GM19023 (cell line): ENCODE measurements around the gene TBCE.

Experiments used
- ATAC-seq: cut with Tn5 transposase; IDR thresholded peaks from one replicate; pipeline ENCODE4 v1.9.1; 2021; ENCODE audit warnings: mild to moderate bottlenecking, moderate library complexity; ENCODE audit not compliant: unreplicated experiment

Gene TBCE

GRCh38 chr1:235367000-235367908 lies at the start of gene TBCE:
Gene TBCE, plus strand, starts transcription at chr1:235367427. Its CDS starts 12,623 bp downstream, at chr1:235380050.
- ATAC-seq = peak; percentile 100

GRCh38 chr1:235319255-235319654 lies 48.0 kb upstream of the TBCE start:
- no peak for ATAC-seq

- ATAC-seq = no peak
These were observed 46.6 kb upstream of the TBCE start for GRCh38 chr1:235320521-235321179.

- no peak for ATAC-seq
These were observed 42.9 kb upstream of the TBCE start for GRCh38 chr1:235324296-235324695.

- ATAC-seq = no peak
These were observed 42.1 kb upstream of the TBCE start for GRCh38 chr1:235325139-235325538.

- no peak for ATAC-seq
These were observed 41.4 kb upstream of the TBCE start for GRCh38 chr1:235325854-235326253.

GRCh38 chr1:235326719-235327558 lies 40.3 kb upstream of the TBCE start:
- ATAC-seq = peak; percentile 20

DNA sequence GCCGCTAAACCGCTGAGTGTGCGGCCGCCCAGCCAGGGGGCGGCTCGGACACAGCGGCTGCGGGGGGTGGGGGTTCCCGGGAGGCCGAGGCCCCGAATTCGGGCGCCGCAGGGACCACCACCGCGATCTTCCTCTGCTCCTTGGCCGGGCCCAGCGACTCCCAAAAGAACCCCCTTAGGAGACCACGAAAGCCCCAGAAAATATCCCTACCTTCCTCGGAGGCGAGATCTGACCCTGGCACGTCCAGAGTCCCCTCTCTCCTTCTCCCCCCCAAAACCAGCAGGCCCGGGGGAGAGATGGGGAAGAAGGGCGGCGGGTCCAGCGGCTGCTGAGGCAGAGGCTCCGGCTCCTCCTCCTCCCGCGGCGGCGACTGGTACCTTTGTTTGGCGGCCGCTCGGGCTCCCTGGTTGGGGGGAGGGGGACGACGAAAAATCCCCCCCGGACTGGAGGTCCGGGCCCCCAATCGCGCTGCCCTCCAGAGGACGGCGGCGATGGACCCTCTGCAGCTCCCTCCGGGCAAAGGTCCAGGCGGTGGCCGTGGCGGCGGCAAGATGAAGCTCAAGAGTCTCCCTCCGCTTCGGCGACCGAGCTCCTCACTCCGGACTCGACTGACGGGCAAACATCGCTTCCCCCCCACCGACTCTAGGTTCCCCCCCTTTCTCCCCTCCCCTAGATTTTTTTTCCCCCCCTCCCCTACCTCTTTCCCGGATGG lies 39.5 kb upstream of the TBCE start, which contains the start of gene ARID4B:
Gene ARID4B (minus strand): TSS at position 621 of the 712 bp plus-strand sequence. CDS start 1,260 bp downstream, outside the sequence.
- peak; percentile 10 for ATAC-seq

DNA sequence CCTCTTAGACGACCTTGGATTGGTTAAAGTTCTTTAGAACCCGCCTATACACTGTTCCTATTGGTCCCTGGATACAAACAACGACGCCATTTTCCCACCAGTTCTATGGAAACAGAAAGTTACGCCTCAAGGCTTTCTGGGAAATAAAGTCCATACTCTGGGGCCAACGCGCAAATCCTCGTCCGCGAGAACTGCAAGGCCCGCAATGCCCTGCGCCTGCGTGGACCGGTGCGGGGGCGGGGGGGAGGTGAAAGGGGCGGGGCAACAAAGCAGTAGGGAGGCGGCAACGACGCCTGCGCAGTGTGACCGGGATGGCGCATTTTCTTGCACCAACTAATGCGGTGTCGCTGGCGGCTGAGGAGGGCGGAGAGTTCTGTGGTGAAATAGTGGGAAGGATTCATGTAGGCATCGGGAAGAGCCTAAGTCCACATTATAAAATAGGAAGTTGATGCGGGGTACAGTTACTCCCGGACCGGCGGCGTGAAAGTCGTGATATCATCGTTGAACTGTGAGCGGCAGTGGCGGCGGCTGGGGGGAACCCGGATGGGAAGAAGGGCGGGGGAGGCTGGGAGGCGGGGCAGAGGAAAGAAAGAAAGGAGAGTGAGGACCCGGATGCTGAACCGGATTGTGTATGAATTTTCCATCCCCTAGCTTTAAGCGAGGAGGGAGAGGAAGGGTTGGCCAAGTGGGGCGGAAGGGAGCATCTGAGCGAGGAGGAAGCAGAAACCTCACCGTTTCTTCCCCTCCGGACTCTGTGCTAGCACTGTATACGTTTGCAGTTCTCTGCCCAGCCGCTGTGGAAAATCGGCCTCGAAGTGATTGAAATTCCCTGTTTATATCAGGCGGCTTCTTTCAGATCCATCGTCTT lies 38.7 kb upstream of the TBCE start, which contains the start of gene GGPS1:
Gene GGPS1 (plus strand): TSS at position 300 of the 868 bp plus-strand sequence. CDS start 6,695 bp downstream, outside the sequence.
- ATAC-seq = peak; percentile 68

- no peak for ATAC-seq
These were observed 37.9 kb upstream of the TBCE start for GRCh38 chr1:235329139-235329902.

DNA sequence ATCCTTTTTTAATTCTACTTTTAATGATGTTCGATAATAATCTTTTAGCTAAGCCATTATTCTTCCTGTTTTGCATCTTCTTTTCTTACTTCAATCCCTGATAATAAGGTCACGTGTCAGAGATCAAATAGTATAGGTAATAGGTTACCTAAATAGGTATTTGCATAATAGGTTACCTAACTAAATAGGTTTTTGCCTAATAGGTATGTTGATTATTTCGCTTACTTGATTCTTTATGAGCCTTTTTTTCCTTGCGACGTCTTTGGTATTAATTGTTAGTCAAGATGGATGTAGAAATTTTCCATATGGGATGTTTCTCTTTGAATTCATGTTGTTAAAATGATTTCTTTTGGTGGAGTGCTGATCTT lies 36.3 kb upstream of the TBCE start:
- ATAC-seq = no peak

GRCh38 chr1:235331401-235331800 lies 35.8 kb upstream of the TBCE start:
- ATAC-seq = no peak

- no peak for ATAC-seq
These were observed 30.3 kb upstream of the TBCE start for GRCh38 chr1:235336903-235337302.

GRCh38 chr1:235339746-235340145 lies 27.5 kb upstream of the TBCE start:
- no peak for ATAC-seq

DNA sequence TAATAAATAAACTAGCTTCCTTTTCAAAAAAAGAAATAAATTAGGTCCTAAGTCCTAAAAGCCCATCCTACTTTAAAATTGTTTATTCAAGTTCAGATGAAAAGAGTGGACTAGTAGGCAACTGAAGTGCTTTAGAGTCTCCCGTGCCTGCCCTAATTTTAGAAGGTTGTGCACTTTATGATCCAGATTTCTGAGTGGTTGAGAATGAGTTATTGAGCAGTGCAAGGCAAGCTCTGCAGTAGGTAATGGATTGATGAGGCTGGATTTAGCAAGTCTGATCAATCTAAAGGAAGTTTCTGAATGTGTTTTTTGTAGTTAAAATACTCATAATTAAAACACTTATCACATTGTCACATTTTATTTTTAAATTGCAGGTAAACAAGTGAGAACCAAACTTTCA lies 25.9 kb upstream of the TBCE start:
- ATAC-seq = no peak

DNA sequence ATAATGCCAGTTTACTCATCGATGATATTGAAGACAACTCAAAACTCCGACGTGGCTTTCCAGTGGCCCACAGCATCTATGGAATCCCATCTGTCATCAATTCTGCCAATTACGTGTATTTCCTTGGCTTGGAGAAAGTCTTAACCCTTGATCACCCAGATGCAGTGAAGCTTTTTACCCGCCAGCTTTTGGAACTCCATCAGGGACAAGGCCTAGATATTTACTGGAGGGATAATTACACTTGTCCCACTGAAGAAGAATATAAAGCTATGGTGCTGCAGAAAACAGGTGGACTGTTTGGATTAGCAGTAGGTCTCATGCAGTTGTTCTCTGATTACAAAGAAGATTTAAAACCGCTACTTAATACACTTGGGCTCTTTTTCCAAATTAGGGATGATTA lies 25.2 kb upstream of the TBCE start:
- ATAC-seq = no peak

- no peak for ATAC-seq
These were observed 24.8 kb upstream of the TBCE start for GRCh38 chr1:235342471-235342870.

GRCh38 chr1:235343726-235344125 lies 23.5 kb upstream of the TBCE start:
- ATAC-seq = no peak

DNA sequence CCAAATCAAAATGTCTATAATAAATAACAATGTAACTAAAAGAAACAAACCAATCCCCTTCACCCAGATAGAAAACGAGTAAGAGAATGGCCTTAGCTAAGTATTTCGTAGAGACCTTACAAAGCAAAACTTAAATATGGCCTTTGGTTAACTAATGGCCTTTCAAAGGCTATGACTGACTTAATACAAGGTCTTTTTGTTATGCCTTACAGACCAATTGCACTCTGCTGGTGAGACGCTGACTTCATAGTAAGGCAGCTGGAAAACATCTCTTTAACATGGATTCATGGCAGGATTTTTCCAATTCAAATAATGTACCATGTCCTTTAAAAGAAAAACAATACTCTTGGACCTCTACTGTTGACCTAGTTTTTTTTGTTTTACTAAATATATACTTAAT lies 15.8 kb upstream of the TBCE start:
- no peak for ATAC-seq
